ENCODE results near the gene SPACA9.
A peak's percentile ranks its signal among the peaks of the same experiment; 100 is the strongest.

Gene SPACA9

DNA sequence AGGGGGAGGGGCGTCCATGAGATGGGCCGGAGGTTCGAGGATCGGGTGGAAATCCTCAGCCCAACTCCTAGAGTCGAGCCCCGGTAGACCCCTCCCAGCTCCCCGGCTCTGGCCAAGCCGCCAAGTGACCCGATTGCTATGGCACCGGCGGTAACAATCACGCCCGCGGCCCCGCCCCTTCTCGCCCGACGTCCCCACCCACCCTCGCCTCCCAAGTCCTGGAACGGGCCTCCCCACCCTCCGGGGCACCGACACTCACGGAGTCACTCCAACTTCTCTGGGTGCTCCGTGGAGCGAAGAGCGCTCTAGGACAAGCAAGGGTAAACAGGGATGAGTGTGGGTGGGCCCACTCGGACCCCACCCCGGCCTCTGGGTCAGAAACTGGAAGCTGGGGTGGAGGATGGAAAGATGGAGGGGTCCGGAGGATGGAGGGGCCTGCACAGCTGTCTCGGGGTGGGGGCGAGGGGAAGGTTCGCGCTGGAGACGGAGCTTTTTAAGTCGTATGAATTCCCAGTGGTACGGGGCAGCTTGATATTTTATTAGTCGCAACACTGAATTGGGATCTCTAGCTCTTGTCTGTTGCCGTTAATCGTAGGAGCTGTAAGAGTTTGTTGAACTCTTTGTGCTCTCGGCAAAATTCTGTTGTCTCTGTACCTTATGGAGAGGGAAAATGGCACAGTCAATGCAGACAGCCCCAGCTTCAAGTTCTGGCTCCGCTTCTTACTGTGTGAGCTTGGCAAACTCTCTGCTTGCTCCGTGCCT lies at the start of gene SPACA9:
Gene SPACA9, plus strand, starts transcription at position 204 of the 762 bp plus-strand sequence. CDS start 5,050 bp downstream, outside the sequence.
- peak in 1 of 2 donors; percentile 5 for DNase-seq (ENCODE audit: low read depth in 1 of 2, low spot score in 1 of 2)

DNA sequence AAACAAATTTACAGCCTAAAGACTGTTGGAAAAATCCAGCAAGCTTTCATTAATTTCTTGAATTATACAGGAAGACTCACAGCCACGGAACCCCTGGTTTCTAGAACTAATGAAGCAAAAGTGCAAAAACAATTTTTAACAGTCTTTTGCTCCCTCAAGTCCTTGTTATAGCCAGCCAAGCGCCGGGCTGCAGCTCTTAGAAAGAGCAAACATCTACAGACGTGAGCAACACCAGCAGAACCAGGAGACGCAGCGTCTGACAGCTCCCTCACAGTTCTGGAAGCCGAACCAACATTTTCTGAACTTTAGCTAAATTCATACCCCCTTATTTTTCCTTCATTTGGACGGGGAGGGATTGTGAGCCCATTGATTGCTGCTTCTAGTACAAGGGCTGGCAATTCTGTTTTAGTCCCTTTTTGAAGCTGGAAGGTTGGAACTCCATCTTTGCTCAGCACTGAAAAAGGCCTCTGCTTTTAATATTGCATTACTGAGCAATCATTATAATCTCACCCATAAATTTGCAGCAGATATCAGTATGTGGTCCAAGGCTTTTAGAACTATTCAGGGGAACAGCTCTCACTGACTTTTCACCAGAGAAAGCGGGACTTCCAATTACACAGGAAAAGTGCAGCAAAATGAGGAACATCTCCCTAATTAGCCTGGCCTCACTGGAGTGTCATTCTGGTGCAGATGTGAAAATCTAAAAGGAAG lies 46.4 kb upstream of the SPACA9 start:
- no peak for DNase-seq (ENCODE audit: low read depth in 1 of 2, low spot score in 1 of 2)

DNA sequence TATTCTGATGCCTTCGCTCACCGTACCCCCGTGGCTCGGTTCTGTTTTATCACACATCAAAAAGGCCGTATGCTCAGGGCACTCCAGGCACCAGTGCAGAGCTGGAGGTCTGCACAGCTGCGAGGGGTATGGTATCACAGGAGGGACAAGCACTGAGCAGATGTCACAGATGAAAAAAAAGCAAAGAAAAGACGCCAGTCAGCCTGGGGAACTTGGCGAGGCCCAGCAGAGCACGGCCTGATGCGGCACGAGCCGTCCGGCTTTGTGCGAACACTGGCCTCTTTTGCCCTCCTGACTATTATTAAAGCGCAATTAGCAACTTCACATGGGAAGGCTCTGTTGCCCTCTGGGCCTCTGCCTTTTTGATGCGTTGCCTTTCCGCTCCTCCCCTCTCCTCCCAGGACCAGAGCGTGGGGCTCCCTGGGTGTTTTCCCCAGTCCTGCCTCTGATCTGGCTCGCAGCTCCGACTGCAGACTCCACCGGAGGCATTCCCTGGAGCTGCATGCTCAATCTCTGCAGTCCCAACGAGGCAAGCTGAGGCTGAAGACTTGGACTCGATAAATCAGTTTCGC lies 45.1 kb upstream of the SPACA9 start:
- DNase-seq (ENCODE audit: low read depth in 1 of 2, low spot score in 1 of 2), result no peak

DNA sequence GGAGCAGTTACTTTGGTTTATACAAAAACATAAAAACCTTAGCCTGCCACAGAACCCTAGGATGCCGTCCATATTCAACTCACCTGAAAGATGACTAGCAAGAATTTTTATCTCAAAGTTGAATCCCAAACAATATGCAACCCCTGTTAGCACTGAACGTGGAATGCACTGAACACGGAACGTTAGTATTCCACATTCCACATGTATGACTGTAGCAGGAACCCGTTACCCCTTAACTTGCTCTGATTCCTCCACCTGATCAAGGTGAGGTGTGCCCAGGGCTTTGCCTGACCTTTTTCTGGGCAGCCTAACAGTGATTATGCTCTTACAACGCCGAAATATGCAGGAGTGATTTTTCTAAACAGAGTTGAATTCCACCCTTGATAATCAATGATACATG lies 44.4 kb upstream of the SPACA9 start:
- DNase-seq (ENCODE audit: low read depth in 1 of 2, low spot score in 1 of 2), result no peak

DNA sequence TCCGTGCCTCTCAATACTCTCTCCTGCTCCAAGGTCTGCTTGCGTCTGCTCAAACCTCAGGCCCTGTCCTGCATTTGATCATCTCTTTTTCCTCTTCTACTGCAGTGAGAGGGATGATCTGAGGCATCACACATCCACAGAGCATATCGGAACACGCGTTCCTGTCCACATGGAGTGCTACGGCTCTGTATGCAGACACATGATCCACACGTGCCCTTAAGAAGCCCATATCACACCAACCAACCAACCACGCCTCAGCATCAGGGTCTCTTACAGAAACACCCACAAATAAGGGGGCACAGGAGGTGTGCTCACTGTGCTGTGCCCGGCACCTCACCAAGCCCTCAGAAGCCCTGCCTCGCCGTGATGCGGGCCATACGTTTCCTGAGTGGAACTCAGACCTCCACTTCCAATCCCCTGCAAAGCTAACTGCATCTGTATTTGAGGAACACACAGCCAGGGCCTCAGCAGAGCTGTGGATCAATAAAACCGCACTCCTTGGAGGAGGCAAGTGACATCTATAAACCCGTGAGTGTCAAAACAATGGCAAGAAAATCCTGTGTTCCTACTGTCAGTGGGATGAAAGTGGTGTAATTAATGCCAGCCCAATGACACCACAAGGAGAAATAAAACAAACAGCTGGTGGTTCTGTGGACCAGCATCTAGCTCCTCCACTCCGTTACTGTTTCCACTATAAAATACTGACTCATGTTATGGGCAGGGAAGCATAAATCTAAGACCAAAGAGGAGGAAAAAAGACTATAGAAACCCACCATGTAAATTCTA lies 41.0 kb upstream of the SPACA9 start:
- DNase-seq (ENCODE audit: low read depth in 1 of 2, low spot score in 1 of 2), result no peak

DNA sequence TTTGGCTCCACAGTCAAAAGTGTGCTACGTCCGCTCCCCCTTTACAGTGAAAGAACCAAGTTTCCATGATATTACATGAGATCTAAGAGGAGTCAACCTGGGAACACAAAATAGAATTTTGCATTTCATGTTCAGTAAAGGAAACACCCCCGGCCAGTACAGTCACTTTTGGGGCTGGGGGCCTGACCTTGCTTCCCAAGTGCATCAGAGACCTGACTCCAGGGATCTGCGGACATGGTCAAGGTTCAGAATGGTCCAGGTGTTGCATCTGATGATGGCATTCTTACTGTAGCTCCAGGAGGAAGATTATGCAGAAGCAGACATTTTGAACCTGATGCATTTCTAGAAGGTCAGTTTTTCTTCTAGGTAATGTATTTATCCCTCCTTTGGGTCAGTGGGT lies 40.4 kb upstream of the SPACA9 start:
- DNase-seq (ENCODE audit: low read depth in 1 of 2, low spot score in 1 of 2), result no peak

DNA sequence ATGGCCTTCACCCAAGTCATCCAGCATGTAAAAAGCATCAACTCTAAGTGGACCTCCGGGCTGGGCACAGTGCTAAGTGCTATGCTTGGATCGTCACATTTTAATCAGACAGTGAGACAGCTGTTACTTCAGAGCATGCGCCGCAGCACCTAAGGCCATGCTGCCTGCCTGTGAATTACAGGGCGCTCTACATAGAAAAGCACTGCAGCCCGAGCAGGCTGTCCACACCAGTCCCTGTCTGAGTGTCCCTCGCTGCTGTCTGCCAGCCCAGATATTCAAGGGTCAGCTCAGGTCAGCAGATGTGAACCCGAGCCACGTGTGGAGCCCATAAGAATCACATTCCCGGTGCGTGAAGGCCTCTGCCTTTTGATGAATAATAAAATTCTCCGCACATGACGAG lies 37.7 kb upstream of the SPACA9 start:
- DNase-seq (ENCODE audit: low read depth in 1 of 2, low spot score in 1 of 2), result no peak

DNA sequence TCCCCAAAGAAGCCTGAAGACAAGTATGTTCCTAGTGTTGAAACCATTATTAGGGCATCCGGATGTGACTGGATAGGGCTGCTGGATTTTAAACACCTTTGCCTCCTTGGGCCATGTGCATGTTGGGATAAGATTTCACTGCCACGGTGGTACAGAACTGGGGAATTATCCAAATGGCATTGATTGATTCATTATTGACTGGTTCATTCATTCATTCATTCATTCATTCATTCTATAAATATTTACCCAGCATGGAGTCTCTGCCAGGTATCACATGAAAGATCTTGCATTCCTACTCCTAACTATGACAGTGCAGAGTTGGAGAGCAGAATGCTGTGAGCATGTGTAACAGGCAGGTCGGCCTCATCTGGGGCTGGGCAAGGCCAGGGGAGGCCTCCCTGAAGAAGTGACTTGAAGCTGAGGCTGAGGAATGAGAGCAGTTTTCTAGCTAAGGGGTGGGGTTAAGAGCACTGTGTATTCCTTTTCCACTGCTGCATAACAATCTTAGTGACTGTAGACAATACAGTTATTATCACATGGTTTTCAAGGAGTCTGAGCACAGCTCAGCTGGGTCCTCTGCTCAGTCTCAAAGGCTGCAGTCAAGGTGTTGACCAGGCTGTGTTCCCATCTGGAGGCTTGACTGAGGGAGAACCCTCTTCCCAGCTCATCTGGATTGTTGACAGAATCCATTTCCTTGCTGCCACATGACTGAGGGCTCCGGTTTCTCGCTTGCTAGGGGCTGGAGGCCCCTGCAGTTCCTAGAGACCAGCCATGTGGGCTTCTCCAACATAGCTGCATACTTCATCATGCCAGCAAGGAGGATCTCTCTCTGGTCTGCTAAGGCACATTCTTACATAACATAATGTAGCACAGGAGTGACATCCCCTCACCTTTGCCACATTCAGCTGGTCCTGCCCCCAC lies 36.3 kb upstream of the SPACA9 start:
- no peak for DNase-seq (ENCODE audit: low read depth in 1 of 2, low spot score in 1 of 2)

DNA sequence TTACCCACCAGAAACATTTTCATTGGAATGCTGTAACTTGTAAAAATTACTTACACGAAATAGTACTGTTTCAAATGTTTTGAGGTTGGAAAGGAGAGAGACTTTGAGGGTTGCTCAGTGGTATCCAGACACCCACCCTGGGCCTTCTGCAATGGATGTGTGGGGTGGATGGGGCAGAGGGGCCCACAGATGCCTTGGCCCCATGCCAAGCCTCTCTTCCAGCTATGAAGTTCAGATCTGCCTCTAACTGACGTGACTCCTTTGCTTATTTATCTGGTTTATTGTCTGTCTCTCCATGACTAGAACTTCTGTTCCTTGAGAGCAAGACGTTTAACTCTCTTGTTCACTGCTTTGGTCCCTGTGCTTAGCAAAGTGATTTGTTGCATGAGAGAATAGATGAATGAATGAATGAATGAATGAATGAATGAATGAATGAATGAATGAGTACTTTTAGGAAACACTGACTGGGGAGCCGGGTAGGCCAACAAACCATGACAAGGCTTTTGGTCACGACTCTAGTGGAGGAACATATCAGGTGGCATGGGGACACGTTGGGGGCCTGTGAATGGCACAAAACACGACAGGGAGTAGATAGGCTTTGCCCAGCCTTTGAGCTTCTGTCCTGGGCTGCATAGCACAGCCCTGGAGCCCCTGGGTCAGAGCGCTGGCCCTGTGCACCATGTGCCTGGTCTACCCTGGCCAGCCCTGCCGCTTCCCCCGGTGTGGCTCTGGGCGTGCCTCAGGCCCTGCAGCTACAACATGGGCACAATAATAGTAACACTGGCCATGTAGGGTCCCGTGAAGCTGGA lies 32.4 kb upstream of the SPACA9 start:
- no peak for DNase-seq (ENCODE audit: low read depth in 1 of 2, low spot score in 1 of 2)

DNA sequence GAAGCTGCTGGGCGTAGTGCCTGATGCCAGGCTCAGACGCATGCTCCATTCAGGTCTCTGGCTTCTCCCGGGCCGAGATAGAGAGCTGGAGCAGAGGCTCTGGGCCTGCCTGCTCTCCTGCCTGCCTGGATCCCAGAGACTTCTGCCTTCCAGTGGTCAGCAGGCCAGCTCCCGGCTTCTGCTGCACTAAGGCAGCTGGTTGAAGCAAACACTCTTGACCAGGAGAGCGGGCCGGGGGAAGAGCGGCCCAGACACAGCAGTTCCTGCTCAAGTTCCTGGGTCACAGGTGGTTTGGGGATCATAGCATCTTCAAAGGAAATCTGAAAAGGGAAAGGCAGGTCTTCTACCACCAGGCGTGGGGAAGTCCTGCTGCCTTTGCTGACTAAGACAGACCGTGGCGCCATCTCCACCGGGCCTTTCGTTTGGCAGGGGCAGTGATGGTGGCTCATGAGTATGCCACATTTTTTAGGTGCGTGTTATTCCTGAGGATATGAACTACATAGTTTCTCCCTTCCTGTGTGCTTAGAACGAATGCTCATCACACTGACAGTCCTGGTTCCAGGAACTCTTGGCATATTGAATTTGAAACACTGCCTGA lies 31.7 kb upstream of the SPACA9 start:
- DNase-seq (ENCODE audit: low read depth in 1 of 2, low spot score in 1 of 2), result no peak

DNA sequence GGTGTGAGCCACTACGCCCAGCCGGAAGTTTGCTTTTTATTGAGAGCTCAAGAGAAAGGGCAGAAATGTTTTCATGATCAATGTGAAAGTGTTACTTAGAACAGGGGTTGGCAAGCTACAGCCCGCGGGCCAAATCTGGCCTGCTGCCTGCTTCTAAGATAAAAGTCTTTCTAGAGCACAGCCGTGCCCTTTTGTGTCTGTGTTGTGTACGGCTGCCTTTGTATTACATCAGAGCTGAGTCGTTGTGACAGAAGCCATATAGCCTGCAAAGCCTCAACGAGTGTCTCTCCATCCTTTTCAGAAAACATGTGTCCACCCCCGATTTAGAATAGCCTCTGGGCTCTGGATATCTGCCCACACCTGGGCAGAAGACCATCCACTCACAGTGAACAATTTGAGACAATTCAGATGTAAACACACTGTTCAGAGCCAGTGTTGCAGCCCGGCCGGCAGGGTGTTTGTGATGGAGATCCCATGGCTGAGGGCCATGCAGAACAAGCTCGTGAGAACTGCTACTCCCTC lies 29.5 kb upstream of the SPACA9 start:
- DNase-seq (ENCODE audit: low read depth in 1 of 2, low spot score in 1 of 2), result no peak

DNA sequence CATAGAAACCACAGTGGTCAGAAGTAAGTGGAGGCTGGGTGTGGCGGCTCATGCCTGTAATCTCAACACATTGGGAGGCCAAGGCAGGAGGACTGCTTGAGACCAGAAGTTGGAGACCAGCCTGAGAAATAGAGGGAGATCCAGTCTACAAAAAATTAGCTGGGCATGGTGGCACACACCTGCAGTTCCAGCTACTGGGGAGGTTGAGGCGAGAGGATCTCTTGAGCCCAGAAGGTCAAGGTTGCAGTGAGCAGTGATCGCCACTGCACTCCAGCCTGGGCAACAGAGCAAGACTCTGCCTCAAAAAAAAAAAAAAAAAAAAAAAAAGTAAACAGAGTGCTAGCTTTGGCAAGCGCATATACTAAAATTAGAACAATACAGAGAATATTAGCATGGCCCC lies 25.2 kb upstream of the SPACA9 start:
- no peak for DNase-seq (ENCODE audit: low read depth in 1 of 2, low spot score in 1 of 2)

DNA sequence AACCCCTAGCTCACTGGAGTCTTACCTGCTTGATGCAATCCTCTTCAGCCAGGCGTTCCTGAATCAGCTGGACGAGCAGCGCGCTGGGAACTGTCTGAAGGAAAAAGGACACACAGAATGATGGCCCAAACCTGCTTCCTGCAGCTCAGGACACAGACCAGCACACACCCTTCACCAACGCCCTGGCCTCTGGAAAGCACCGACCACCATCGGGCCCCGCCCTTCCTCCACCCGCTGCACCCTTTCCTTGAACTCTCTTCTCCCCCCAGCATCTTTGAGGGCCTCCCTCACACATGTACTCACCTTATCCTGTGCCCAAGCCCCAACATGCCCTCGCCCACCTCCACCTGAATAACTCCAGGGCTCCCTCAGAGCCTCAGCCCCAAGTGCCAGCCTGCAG lies 23.9 kb upstream of the SPACA9 start:
- DNase-seq (ENCODE audit: low read depth in 1 of 2, low spot score in 1 of 2), result no peak

DNA sequence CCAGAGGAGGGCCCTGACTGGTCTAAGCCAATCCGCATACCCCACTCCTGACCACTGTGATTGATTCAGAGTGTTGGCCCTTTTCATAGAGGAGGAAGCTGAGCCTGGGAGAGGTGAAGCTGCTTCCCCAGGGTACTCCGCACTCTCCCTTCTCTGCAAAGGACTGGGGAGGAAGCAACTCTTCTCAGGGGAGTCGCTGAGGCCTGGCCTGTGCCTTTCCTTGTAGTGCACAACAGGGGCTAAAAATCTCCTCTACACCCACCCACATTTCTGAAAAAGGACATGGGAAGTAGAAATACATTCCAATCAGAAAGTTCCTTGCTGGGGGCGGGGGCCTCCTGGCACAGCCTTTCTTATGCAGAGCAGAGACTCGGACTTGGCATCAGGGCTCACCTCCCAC lies 22.8 kb upstream of the SPACA9 start:
- DNase-seq (ENCODE audit: low read depth in 1 of 2, low spot score in 1 of 2), result no peak

DNA sequence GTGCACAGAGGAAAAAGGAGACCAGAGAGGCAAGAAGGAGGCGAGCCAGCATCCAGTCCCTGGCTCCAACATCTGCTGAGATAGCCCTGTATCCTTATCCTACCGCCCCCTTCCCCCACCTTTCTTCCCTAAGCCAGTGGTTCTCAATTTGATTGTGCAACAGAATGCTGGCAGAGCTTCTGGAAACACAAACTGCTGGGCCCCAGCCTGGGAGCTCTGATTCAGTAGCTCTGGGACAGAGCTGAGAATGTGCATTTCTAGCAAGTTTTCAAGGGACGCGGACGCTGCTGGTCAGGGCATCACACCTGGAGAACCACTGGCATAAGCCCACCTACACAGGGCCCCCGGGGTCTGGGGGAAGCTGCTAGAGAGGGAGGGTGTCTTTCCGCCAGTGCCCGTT lies 21.7 kb upstream of the SPACA9 start:
- no peak for DNase-seq (ENCODE audit: low read depth in 1 of 2, low spot score in 1 of 2)

DNA sequence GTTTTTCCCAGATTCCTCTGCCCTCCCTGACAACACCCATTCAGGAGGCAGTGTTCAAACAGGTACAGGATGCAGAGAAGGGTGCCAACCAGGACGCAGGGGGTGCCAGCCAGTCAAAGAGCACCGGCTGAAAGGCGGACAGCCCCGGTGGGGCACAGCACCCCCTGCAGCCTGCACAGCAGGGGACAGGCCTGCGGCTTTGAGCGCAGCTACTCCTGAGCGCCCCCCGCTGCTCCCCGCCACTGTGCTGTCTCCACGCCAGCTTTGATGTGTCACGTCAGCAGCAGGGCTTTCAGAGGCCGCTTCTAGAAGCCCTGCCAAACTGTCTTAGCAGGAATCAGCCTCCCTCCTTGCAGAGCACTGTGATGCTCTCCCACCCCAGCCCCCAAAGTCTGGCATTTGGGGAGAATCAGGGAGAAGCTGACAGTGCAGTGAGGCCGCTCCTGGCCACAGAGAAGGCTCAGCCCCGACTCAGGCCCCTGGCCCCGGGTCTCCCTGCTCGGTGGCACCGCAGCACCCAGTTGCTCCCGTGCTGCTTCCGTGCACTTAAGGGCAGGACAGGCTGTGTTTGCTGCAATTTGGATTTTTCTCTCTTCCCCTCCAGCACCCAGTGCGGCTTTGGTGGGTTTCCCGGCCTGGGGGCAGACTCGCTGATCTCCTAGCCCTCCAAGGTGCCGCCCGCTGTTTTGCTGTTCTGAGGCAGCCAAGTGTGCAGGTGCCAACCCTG lies 20.9 kb upstream of the SPACA9 start:
- no peak for DNase-seq (ENCODE audit: low read depth in 1 of 2, low spot score in 1 of 2)

DNA sequence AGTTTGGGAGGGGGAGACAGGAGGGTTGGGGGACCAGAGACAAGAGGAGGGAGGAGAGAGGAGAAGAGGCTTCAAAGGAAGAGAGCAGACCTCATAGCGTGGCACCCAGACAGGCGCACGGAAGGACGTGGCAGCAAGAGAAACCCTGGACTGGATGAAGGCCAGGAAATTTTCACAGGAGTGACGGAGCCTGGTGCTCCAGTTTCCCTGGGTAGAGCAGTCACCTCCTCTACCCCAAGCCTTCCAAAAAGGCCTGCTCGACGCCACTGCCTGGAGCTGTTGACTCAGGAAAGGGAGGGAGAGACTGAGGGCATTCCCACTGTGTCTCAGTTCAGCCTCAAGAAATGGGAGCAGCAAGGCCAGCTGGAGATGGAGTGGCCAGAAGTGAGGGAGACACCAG lies 19.9 kb upstream of the SPACA9 start:
- DNase-seq (ENCODE audit: low read depth in 1 of 2, low spot score in 1 of 2), result no peak

DNA sequence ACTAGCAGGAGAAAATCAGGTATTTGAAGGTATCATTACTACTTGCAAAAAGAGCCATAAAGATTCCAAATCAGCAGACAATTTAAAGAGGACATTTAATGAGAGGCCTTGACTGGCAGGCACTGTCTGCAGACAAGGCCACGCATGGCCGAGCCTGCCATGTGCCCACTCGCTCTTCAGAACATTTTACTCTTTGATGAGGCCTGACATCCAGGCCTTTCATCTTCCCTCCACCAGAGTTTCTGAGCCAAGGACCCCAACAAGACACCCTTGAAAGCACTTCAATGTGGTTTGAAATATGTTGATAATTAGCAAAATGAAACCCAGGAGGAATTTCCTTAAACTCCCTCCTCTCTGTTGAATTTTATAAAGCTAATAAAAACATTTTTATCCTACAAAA lies 17.0 kb upstream of the SPACA9 start:
- no peak for DNase-seq (ENCODE audit: low read depth in 1 of 2, low spot score in 1 of 2)
